Measurements from ENCODE around the gene CCNA1.

CCNA1 gene

GRCh38 chr13:36436811-36437210, 4.5 kb downstream of the CCNA1 start:
- no peak for TF ChIP-seq REST (IDR thresholded peaks at IDR 0.05; ENCODE audit: insufficient read depth in 1 of 2, low read depth in 2 of 2, low read length in 2 of 2)

DNA sequence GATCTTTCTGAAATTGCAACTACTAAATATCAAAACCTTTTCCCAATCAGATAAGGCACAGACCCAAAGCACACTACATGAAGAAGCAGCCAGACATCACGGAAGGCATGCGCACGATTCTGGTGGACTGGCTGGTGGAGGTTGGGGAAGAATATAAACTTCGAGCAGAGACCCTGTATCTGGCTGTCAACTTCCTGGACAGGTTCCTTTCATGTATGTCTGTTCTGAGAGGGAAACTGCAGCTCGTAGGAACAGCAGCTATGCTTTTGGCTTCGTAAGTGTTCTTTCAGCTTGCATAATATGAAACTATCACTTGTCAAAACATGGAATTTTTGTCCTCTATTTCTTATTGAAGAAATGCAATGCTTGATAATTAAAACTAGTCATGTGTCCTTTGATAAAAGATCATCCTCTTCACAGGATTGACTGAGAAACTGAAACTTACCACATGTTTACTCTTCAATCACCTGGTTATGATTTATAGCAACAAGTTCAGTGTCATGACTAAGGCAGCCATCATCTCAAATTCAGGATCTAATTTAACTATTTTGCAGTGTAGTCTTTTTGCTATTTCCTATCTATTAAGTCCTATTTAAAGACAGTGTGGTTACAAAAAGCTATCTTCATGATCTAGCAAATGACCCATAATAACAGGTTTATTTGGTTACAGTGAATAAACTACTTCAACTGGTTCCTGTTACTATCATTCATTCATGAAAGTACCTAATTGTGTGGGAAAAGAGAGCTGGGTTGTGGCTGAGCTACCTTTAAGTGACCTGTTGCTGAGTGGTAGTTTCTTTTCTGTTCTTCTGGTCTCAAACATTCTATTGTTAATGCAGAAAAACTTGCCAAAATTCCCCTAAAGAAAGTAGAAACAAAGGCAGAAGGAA, 6.5 kb downstream of the CCNA1 start:
- TF ChIP-seq TAF1 (IDR thresholded peaks at IDR 0.05; ENCODE audit: borderline replicate concordance, insufficient read depth, low read length) (no peak), FOXP2 (optimal IDR thresholded peaks at IDR 0.05; ENCODE audit: borderline replicate concordance, extremely low read depth, extremely low read length, insufficient read depth) (no peak), REST (IDR thresholded peaks at IDR 0.05; ENCODE audit: insufficient read depth in 1 of 2, low read depth in 2 of 2, low read length in 2 of 2) (no peak), SIN3A (IDR thresholded peaks at IDR 0.05; ENCODE audit: borderline replicate concordance, insufficient read depth, low read length) (no peak), POLR2AphosphoS5 (IDR thresholded peaks at IDR 0.05; ENCODE audit: low read depth, low read length) (no peak)

GRCh38 chr13:36445278-36445677, 13.0 kb downstream of the CCNA1 start:
- no peak for TF ChIP-seq FOXP2 (optimal IDR thresholded peaks at IDR 0.05; ENCODE audit: borderline replicate concordance, extremely low read depth, extremely low read length, insufficient read depth)
- no peak for TF ChIP-seq TAF1 (IDR thresholded peaks at IDR 0.05; ENCODE audit: borderline replicate concordance, insufficient read depth, low read length)
- no peak for TF ChIP-seq SIN3A (IDR thresholded peaks at IDR 0.05; ENCODE audit: borderline replicate concordance, insufficient read depth, low read length)
- TF ChIP-seq POLR2AphosphoS5 (IDR thresholded peaks at IDR 0.05; ENCODE audit: low read depth, low read length): no peak
- TF ChIP-seq REST (IDR thresholded peaks at IDR 0.05; ENCODE audit: insufficient read depth in 1 of 2, low read depth in 2 of 2, low read length in 2 of 2): no peak

DNA sequence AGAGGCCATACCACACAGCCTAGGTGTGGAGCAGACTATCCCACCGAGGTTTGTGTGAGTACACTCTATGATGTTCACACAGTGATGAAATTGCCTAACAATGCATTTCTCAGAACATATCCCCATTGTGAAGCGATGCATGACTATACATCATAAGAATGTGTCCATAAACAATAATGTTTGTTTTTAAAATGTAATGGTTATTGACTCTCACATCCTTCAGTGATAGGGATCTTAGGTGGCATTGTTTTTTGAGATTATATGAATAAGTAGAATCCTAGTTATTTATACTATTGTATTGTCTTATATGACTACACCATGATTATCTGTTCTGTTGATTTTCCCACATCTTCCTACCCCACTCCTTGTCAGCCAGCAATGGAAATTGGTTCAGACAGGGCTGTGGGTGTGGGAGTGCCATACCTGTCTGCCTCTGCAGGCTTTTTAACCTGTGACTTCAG, 13.6 kb downstream of the CCNA1 start:
- no peak for TF ChIP-seq POLR2AphosphoS5 (IDR thresholded peaks at IDR 0.05; ENCODE audit: low read depth, low read length)
- no peak for TF ChIP-seq FOXP2 (optimal IDR thresholded peaks at IDR 0.05; ENCODE audit: borderline replicate concordance, extremely low read depth, extremely low read length, insufficient read depth)
- no peak for TF ChIP-seq TAF1 (IDR thresholded peaks at IDR 0.05; ENCODE audit: borderline replicate concordance, insufficient read depth, low read length)
- no peak for TF ChIP-seq SIN3A (IDR thresholded peaks at IDR 0.05; ENCODE audit: borderline replicate concordance, insufficient read depth, low read length)
- no peak for TF ChIP-seq REST (IDR thresholded peaks at IDR 0.05; ENCODE audit: insufficient read depth in 1 of 2, low read depth in 2 of 2, low read length in 2 of 2)
